CD4-positive, alpha-beta memory T cell (primary cell): ENCODE results near the gene GRK5. TPM values are rescaled to one million over a fixed set of nuclear protein-coding genes. Genes with fewer than 3 reads are reported as not detected.
A peak's percentile ranks its signal among the peaks of the same experiment; 100 is the strongest.

Experiments used
- CTCF ChIA-PET: fragments of 350-600 bp; sonication (Branson Sonifier 250); formaldehyde crosslinking; loops from one replicate; lab custom pipeline; 2021; ENCODE audit warnings: inconsistent platforms; ENCODE audit not compliant: partially characterized antibody; lab: Charles Lee
- POLR2A ChIA-PET: fragments of 350-600 bp; sonication (Branson Sonifier 250); formaldehyde crosslinking; loops from one replicate; lab custom pipeline; 2021; ENCODE audit not compliant: partially characterized antibody; lab: Charles Lee
- DNase-seq, 5 donors: peaks; one replicate each; pipeline versions ENCODE4 v3.0.0 to v3.0.0-alpha.2; 2020 to 2022; ENCODE audit warnings: mixed read lengths in 1 of 5
- H3K27ac ChIP-seq: one replicate; pipeline ENCODE4 v1.7.0; 2013; ENCODE audit warnings: low read depth, low read length
- H3K27me3 ChIP-seq: 2 replicates; pipeline ENCODE4 v1.7.0; 2013; ENCODE audit warnings: mild to moderate bottlenecking, low read length, moderate library complexity; ENCODE audit not compliant: insufficient read depth
- H3K36me3 ChIP-seq: 2 replicates; pipeline ENCODE4 v1.7.0; 2013; ENCODE audit warnings: mild to moderate bottlenecking, low read length, moderate library complexity; ENCODE audit not compliant: insufficient read depth
- H3K4me1 ChIP-seq: 2 replicates; pipeline ENCODE4 v1.7.0; 2013; ENCODE audit warnings: mild to moderate bottlenecking, low read length, moderate library complexity; ENCODE audit not compliant: insufficient read depth
- H3K4me3 ChIP-seq, 2 donors: one replicate each; pipeline ENCODE4 v1.7.0; 2013; ENCODE audit warnings: low read length in 2 of 2, mild to moderate bottlenecking in 1 of 2
- H3K9me3 ChIP-seq, 2 donors: one replicate each; pipeline ENCODE4 v1.7.0; 2013; ENCODE audit warnings: low read length in 2 of 2, control low read depth in 1 of 2; ENCODE audit not compliant: control insufficient read depth in 1 of 2
- H3K27ac Mint-ChIP-seq, 7 donors: one replicate each; pipeline ENCODE4 v1.8.0; 2020 to 2021; ENCODE audit warnings: mixed read lengths in 7 of 7, mild to moderate bottlenecking in 6 of 7, inconsistent platforms in 3 of 7, moderate library complexity in 3 of 7
- H3K27me3 Mint-ChIP-seq, 2 donors: one replicate each; pipeline ENCODE4 v1.8.0; 2020 to 2021; ENCODE audit warnings: mixed read lengths in 2 of 2
- H3K36me3 Mint-ChIP-seq, 2 donors: one replicate each; pipeline ENCODE4 v1.8.0; 2020 to 2021; ENCODE audit warnings: mixed read lengths in 2 of 2, inconsistent platforms in 1 of 2, mild to moderate bottlenecking in 1 of 2
- H3K4me1 Mint-ChIP-seq, 4 donors: one replicate each; pipeline ENCODE4 v1.8.0; 2020 to 2021; ENCODE audit warnings: mixed read lengths in 4 of 4, mild to moderate bottlenecking in 1 of 4
- H3K4me3 Mint-ChIP-seq, 8 donors: one replicate each; pipeline ENCODE4 v1.8.0; 2020 to 2021; ENCODE audit warnings: mixed read lengths in 8 of 8, mild to moderate bottlenecking in 7 of 8, moderate library complexity in 6 of 8, inconsistent platforms in 3 of 8
- H3K9me3 Mint-ChIP-seq, 8 donors: one replicate each; pipeline ENCODE4 v1.8.0; 2020 to 2021; ENCODE audit warnings: mixed read lengths in 8 of 8, mild to moderate bottlenecking in 5 of 8, inconsistent platforms in 3 of 8, moderate library complexity in 1 of 8
- intact Hi-C: fragments of 100-400 bp; cut with micrococcal nuclease; formaldehyde crosslinking; loops from one replicate; pipeline ENCODE4 v1.15.1; 2023
- polyA plus RNA-seq, 2 donors: library from polyadenylated mRNA; unstranded; fragments of 300-500 nt; fragmentation: Illumina TruSeq; gene quantifications; one replicate each; pipeline ENCODE4 v1.2.3, GENCODE V29; 2021
- total RNA-seq, 2 experiments: library from RNA; stranded (reverse); gene quantifications; one replicate each; pipeline ENCODE4 v1.2.3, GENCODE V29; 2021

The GRK5 gene
- total and polyA plus RNA-seq, 4 experiments from 2014 or later = 7.6 to 27.9 (median 18.6) TPM

GRCh38 chr10:119197921-119198320, 9.4 kb upstream of the GRK5 start:
- intact Hi-C loops = loop anchor here (1.0 to 2.0 kb wide), 2 partner anchors 59 to 345 kb away; partner anchors contain the start of gene RGS10
- POLR2A ChIA-PET = interaction anchor here (1.1 kb wide), 1 partner anchor 19 kb away, joined by 3 read pairs; the partner anchor contains the start of gene PRDX3

GRCh38 chr10:119198438-119198837, 8.9 kb upstream of the GRK5 start:
- Histone ChIP-seq H3K4me3 (no peak overlapping the region), H3K27ac (no peak overlapping the region), H3K36me3 (no peaks in the 10 kb centered on the region), H3K4me1 (no peaks in the 10 kb centered on the region), H3K9me3 (no peaks in the 10 kb centered on the region), H3K27me3 (no peaks in the 10 kb centered on the region)
- Mint-ChIP-seq H3K27ac (peak overlapping the region in 1 of 7 donors; percentile 53), H3K4me3 (no peak overlapping the region), H3K27me3 (no peaks in the 10 kb centered on the region), H3K36me3 (no peaks in the 10 kb centered on the region), H3K4me1 (peaks cover 0 to 1% (median 0%) of the 10 kb centered on the region in 4 donors), H3K9me3 (no peaks in the 10 kb centered on the region)
- POLR2A ChIA-PET = interaction anchor here (1.1 to 1.5 kb wide), 2 partner anchors 19 to 217 kb away, joined by 3 read pairs; partner anchors contain the start of gene PRDX3
- CTCF ChIA-PET = interaction anchor here (0.7 to 3.4 kb wide), 29 partner anchors 8 to 404 kb away, joined by 3 to 59 read pairs (median 5); partner anchors contain the start of genes EIF3A, GRK5, PRDX3 and RGS10
- intact Hi-C loops = loop anchor here (1.0 to 2.0 kb wide), 2 partner anchors 59 to 344 kb away; partner anchors contain the start of gene RGS10
- peak in 1 of 5 donors; percentile 24 for DNase-seq

More at GRCh38 chr10:119197921-119198320, 9.4 kb upstream of the GRK5 start:
- no peak for DNase-seq
- Mint-ChIP-seq H3K4me1 (peaks cover 0 to 1% (median 0%) of the 10 kb centered on the region in 4 donors), H3K36me3 (no peaks in the 10 kb centered on the region), H3K27me3 (no peaks in the 10 kb centered on the region), H3K9me3 (no peaks in the 10 kb centered on the region), H3K27ac (no peak overlapping the region), H3K4me3 (no peak overlapping the region)
- H3K27ac ChIP-seq = no peak overlapping the region
- H3K27me3 ChIP-seq = no peaks in the 10 kb centered on the region
- no peak overlapping the region for H3K4me3 ChIP-seq
- CTCF ChIA-PET = interaction anchor here (0.7 to 3.4 kb wide), 18 partner anchors 8 to 404 kb away, joined by 3 to 59 read pairs (median 4); partner anchors contain the start of genes PRDX3, RGS10 and SFXN4
- H3K4me1 ChIP-seq = no peaks in the 10 kb centered on the region
- no peaks in the 10 kb centered on the region for H3K36me3 ChIP-seq
- no peaks in the 10 kb centered on the region for H3K9me3 ChIP-seq

GRCh38 chr10:119199231-119199992, 8.0 kb upstream of the GRK5 start:
- POLR2A ChIA-PET = interaction anchor here (0.7 to 1.5 kb wide), 6 partner anchors 10 to 674 kb away, joined by 3 to 4 read pairs (median 3); partner anchors contain the start of genes MCMBP, PRDX3 and RGS10
- CTCF ChIA-PET = interaction anchor here (0.6 to 3.4 kb wide), 43 partner anchors 8 to 394 kb away, joined by 3 to 59 read pairs (median 5); partner anchors contain the start of genes EIF3A, GRK5, PRDX3 and RGS10

GRCh38 chr10:119201233-119201632, 6.1 kb upstream of the GRK5 start:
- Histone ChIP-seq H3K27me3 (no peaks in the 10 kb centered on the region), H3K4me1 (peaks cover 7% of the 10 kb centered on the region), H3K27ac (no peak overlapping the region), H3K4me3 (no peak overlapping the region), H3K36me3 (no peaks in the 10 kb centered on the region), H3K9me3 (no peaks in the 10 kb centered on the region)
- Mint-ChIP-seq H3K4me1 (peaks cover 5 to 11% (median 6%) of the 10 kb centered on the region in 4 donors), H3K27me3 (no peaks in the 10 kb centered on the region), H3K36me3 (peaks cover 0 to 2% of the 10 kb centered on the region in 2 donors), H3K4me3 (no peak overlapping the region), H3K27ac (no peak overlapping the region), H3K9me3 (no peaks in the 10 kb centered on the region)
- DNase-seq = no peak
- POLR2A ChIA-PET = no interaction called here
- CTCF ChIA-PET = interaction anchor here (0.7 to 3.4 kb wide), 7 partner anchors 8 to 325 kb away, joined by 3 to 59 read pairs (median 7); no protein-coding TSS in a partner anchor
- intact Hi-C loops = loop anchor here (10.0 kb wide), 1 partner anchor 674 kb away; the partner anchor contains the start of gene MCMBP

More at GRCh38 chr10:119199231-119199992, 8.0 kb upstream of the GRK5 start:
- Mint-ChIP-seq H3K36me3 (no peaks in the 10 kb centered on the region), H3K9me3 (no peaks in the 10 kb centered on the region), H3K4me3 (no peak overlapping the region), H3K27ac (no peak overlapping the region), H3K27me3 (no peaks in the 10 kb centered on the region), H3K4me1 (peaks cover 0 to 1% (median 0%) of the 10 kb centered on the region in 4 donors)
- H3K27ac ChIP-seq = no peak overlapping the region
- peak in 4 of 5 donors; percentile 34 to 54 (median 50) for DNase-seq
- no peaks in the 10 kb centered on the region for H3K36me3 ChIP-seq
- no peak overlapping the region for H3K4me3 ChIP-seq
- H3K4me1 ChIP-seq = no peaks in the 10 kb centered on the region
- intact Hi-C loops = loop anchor here (1.0 to 2.0 kb wide), 4 partner anchors 10 to 343 kb away; partner anchors contain the start of gene RGS10
- no peaks in the 10 kb centered on the region for H3K27me3 ChIP-seq
- H3K9me3 ChIP-seq = no peaks in the 10 kb centered on the region

- Mint-ChIP-seq H3K36me3 (peaks cover 0 to 6% of the 10 kb centered on the region in 2 donors), H3K4me3 (no peak overlapping the region), H3K27ac (no peak overlapping the region), H3K27me3 (no peaks in the 10 kb centered on the region), H3K9me3 (no peaks in the 10 kb centered on the region), H3K4me1 (peaks cover 7 to 15% (median 9%) of the 10 kb centered on the region in 4 donors)
- H3K27me3 ChIP-seq = no peaks in the 10 kb centered on the region
- POLR2A ChIA-PET = interaction anchor here (0.6 kb wide), 1 partner anchor 179 kb away, joined by 3 read pairs; no protein-coding TSS in a partner anchor
- no peak overlapping the region for H3K4me3 ChIP-seq
- H3K27ac ChIP-seq = no peak overlapping the region
- intact Hi-C loops = loop anchor here (10.0 kb wide), 1 partner anchor 672 kb away; the partner anchor contains the start of gene MCMBP
- no peaks in the 10 kb centered on the region for H3K9me3 ChIP-seq
- H3K36me3 ChIP-seq = no peaks in the 10 kb centered on the region
- peaks cover 11% of the 10 kb centered on the region for H3K4me1 ChIP-seq
- no peak for DNase-seq
- CTCF ChIA-PET = interaction anchor here (0.8 to 3.6 kb wide), 11 partner anchors 13 to 340 kb away, joined by 3 to 11 read pairs (median 4); partner anchors contain the start of gene RGS10
Observed at GRCh38 chr10:119203006-119203405, 4.4 kb upstream of the GRK5 start.

- Histone ChIP-seq H3K4me3 (peak overlapping the region in 1 of 2 donors; percentile 60), H3K4me1 (peaks cover 39% of the 10 kb centered on the region), H3K27me3 (no peaks in the 10 kb centered on the region), H3K27ac (peak overlapping the region; percentile 73), H3K9me3 (no peaks in the 10 kb centered on the region), H3K36me3 (no peaks in the 10 kb centered on the region)
- Mint-ChIP-seq H3K27ac (peak overlapping the region; percentile 96 to 99 (median 97)), H3K27me3 (no peaks in the 10 kb centered on the region), H3K36me3 (peaks cover 0 to 17% of the 10 kb centered on the region in 2 donors), H3K9me3 (no peaks in the 10 kb centered on the region), H3K4me3 (peak overlapping the region; percentile 90 to 99 (median 93)), H3K4me1 (peaks cover 21 to 41% (median 30%) of the 10 kb centered on the region in 4 donors)
- intact Hi-C loops = loop anchor here (1.0 to 10.0 kb wide), 8 partner anchors 39 to 669 kb away; partner anchors contain the start of genes MCMBP and SFXN4
- peak in 2 of 5 donors; percentile 38 to 59 for DNase-seq
- ChIA-PET CTCF (interaction anchor here (0.6 to 6.8 kb wide), 29 partner anchors 8 to 340 kb away, joined by 3 to 139 read pairs (median 4); partner anchors contain the start of genes NANOS1, RGS10 and SFXN4), POLR2A (interaction anchor here (1.0 to 7.0 kb wide), 22 partner anchors 12 to 667 kb away, joined by 3 to 101 read pairs (median 6); partner anchors contain the start of genes DENND10, INPP5F, MCMBP and RGS10)
Observed at GRCh38 chr10:119205894-119206602, 1.3 kb upstream of the GRK5 start.
